ENCODE results near the gene PDXP. TPM values are rescaled to one million over a fixed set of nuclear protein-coding genes. Genes with fewer than 3 reads are reported as not detected.
A peak's percentile ranks its signal among the peaks of the same experiment; 100 is the strongest.

Gene PDXP
- total and polyA plus RNA-seq, 4 donors, result 23.4 to 42.2 (median 28.5) TPM

DNA sequence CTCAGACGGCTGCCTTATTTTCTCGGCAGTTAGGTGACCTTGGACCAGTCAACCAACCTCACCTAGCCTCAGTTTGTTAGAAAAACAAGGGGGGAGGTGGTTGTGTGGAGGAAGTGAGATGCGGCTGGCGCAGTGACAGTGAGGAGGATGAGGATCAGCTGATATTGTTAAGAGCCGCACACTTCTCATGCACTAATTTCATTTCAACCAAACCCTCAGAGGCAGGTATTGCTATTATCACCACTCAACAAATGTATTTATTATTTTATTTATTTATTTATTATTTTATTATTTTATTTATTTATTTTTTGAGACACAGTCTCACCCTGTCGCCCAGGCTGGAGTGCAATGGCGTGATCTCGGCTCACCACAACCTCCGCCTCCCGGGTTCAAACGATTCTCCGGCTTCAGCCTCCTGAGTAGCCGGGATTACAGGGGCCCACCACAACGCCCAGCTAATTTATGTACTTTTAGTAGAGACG is 19.0 kb downstream of the PDXP start:
- no peak for DNase-seq (ENCODE audit: low spot score)
- no peak overlapping the region for H3K9ac ChIP-seq (ENCODE audit: low read depth in 1 of 2, low read length in 2 of 2)
- H3K4me3 ChIP-seq (ENCODE audit: low read depth in 1 of 3, low read length in 3 of 3), result peak overlapping the region in 2 of 3 donors; percentile 35 to 60
- no peaks in the 10 kb centered on the region for H3K36me3 ChIP-seq (ENCODE audit: control insufficient read depth in 4 of 4, insufficient read depth in 3 of 4, low read depth in 1 of 4, low read length in 3 of 4)
- 70% methylated on average over 15 of the region's 15 CpGs for WGBS
- peaks cover 10 to 42% (median 30%) of the 10 kb centered on the region in 4 donors for H3K4me1 ChIP-seq (ENCODE audit: control insufficient read depth in 4 of 4, insufficient read depth in 4 of 4, low read length in 3 of 4)
- no peaks in the 10 kb centered on the region for H3K27me3 ChIP-seq (ENCODE audit: control insufficient read depth in 4 of 4, insufficient read depth in 4 of 4, low read length in 3 of 4)
- no peaks in the 10 kb centered on the region for H3K9me3 ChIP-seq (ENCODE audit: control insufficient read depth in 4 of 4, low read length in 3 of 4)
- TF ChIP-seq ZBTB33 (IDR thresholded peaks at IDR 0.05), result no peak
- TF ChIP-seq RXRA (IDR thresholded peaks at IDR 0.05), result no peak
- TF ChIP-seq, protein P1, sequence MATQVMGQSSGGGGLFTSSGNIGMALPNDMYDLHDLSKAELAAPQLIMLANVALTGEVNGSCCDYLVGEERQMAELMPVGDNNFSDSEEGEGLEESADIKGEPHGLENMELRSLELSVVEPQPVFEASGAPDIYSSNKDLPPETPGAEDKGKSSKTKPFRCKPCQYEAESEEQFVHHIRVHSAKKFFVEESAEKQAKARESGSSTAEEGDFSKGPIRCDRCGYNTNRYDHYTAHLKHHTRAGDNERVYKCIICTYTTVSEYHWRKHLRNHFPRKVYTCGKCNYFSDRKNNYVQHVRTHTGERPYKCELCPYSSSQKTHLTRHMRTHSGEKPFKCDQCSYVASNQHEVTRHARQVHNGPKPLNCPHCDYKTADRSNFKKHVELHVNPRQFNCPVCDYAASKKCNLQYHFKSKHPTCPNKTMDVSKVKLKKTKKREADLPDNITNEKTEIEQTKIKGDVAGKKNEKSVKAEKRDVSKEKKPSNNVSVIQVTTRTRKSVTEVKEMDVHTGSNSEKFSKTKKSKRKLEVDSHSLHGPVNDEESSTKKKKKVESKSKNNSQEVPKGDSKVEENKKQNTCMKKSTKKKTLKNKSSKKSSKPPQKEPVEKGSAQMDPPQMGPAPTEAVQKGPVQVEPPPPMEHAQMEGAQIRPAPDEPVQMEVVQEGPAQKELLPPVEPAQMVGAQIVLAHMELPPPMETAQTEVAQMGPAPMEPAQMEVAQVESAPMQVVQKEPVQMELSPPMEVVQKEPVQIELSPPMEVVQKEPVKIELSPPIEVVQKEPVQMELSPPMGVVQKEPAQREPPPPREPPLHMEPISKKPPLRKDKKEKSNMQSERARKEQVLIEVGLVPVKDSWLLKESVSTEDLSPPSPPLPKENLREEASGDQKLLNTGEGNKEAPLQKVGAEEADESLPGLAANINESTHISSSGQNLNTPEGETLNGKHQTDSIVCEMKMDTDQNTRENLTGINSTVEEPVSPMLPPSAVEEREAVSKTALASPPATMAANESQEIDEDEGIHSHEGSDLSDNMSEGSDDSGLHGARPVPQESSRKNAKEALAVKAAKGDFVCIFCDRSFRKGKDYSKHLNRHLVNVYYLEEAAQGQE (IDR thresholded peaks at IDR 0.05), result no peak
- TF ChIP-seq, protein P2, sequence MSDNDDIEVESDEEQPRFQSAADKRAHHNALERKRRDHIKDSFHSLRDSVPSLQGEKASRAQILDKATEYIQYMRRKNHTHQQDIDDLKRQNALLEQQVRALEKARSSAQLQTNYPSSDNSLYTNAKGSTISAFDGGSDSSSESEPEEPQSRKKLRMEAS (IDR thresholded peaks at IDR 0.05), result no peak
- TF ChIP-seq TAF1 (conservative IDR thresholded peaks at IDR 0.05), result no peak
- no peak for TF ChIP-seq FOXA2 (IDR thresholded peaks at IDR 0.05)
- TF ChIP-seq SP1 (IDR thresholded peaks at IDR 0.05), result no peak
- TF ChIP-seq YY1 (IDR thresholded peaks at IDR 0.05), result no peak
- TF ChIP-seq HNF4G (IDR thresholded peaks at IDR 0.05), result no peak
- no peak for TF ChIP-seq NR2F2 (IDR thresholded peaks at IDR 0.05)
- no peak for TF ChIP-seq ATF3 (IDR thresholded peaks at IDR 0.05)
- no peak for TF ChIP-seq HNF4A (conservative IDR thresholded peaks at IDR 0.05)
- peak overlapping the region; percentile 88 for H3K27ac ChIP-seq (ENCODE audit: low read depth in 1 of 2, low read length in 2 of 2)

DNA sequence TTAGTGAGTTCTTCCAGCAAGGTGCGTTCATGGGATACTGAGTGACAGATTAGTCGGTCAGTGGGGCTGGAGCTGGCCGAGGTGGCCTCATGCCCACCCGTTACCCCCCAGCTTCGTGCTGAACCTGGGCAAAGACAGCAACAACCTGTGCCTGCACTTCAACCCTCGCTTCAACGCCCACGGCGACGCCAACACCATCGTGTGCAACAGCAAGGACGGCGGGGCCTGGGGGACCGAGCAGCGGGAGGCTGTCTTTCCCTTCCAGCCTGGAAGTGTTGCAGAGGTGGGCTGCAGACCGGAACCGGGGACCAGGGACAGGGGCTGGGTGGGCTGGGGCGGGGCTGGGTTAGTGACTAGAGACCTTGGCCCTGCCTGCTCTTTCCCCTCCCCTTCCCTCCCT is 19.8 kb downstream of the PDXP start:
- Histone ChIP-seq H3K9ac (ENCODE audit: low read depth in 1 of 2, low read length in 2 of 2) (no peak overlapping the region), H3K9me3 (ENCODE audit: control insufficient read depth in 4 of 4, low read length in 3 of 4) (no peaks in the 10 kb centered on the region), H3K36me3 (ENCODE audit: control insufficient read depth in 4 of 4, insufficient read depth in 3 of 4, low read depth in 1 of 4, low read length in 3 of 4) (no peaks in the 10 kb centered on the region), H3K4me1 (ENCODE audit: control insufficient read depth in 4 of 4, insufficient read depth in 4 of 4, low read length in 3 of 4) (peaks cover 10 to 42% (median 30%) of the 10 kb centered on the region in 4 donors), H3K27me3 (ENCODE audit: control insufficient read depth in 4 of 4, insufficient read depth in 4 of 4, low read length in 3 of 4) (no peaks in the 10 kb centered on the region), H3K27ac (ENCODE audit: low read depth in 1 of 2, low read length in 2 of 2) (no peak overlapping the region), H3K4me3 (ENCODE audit: low read depth in 1 of 3, low read length in 3 of 3) (no peak overlapping the region)
- no peak for DNase-seq (ENCODE audit: low spot score)
- TF ChIP-seq ZBTB33 (IDR thresholded peaks at IDR 0.05) (no peak), JUND (IDR thresholded peaks at IDR 0.05) (no peak)
- 80% methylated on average over 18 of the region's 18 CpGs for WGBS

Data from liver (tissue), 9 donors.